ENCODE measurements around the gene TNNI3K.

TNNI3K gene

DNA sequence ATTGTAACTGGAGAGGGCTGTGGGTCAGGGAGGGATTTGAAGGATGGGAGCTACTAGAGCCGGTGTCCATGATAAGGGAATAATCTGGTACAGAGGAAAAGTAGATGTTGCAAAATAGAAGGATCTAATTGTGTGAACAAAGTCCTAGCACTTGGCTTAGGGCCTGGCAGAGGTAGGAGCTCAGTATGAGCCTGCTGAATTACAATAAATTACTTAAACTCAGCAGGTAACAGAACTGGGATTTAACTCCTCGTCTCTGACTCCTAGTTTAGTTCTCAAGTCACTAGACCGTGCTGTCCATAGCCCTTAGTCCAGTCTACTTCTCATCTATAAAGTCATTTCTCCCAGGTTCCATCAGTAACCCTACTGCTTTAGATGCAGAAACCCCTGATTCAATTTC, 157.0 kb downstream of the TNNI3K start:
- DNase-seq (ENCODE audit: low spot score) = no peak

DNA sequence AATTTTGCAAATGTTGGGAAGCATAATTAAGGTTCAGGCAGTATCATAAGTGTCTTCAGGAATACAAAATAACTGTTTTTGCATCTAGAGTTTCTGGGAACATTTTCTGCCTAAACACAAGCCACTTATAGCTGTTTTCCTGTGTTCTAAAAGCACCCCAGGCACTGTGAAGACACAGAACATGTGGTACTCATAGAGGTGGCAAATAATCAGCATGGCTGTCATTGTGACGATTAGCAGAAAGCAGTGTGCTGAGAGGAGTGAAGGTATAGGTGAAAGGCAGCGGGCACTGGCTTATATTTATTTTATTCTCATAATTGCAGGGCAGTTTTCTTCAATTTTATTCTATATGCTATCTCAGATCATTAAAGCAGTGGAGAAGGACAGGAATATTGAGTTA, 157.7 kb downstream of the TNNI3K start:
- DNase-seq (ENCODE audit: low spot score) = no peak

DNA sequence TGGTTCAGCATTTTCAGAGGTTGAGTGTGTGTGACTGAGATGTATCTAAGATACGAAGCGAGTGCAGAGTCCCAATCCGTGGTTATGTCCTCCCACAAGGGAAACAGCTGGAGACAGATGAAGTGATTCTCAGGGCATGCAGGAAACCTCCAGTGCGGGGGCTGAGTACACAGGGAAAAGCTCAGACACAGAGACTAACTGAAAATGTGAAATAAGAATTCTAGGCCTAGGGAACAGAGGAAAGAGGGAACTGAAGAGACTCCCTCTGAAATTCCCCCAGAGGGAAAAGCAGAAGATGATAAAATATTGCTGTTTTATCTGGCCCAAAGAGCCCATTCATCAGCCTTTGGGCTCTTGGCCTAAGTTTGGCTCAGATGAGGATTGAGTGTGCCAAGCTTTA, 160.4 kb downstream of the TNNI3K start:
- DNase-seq (ENCODE audit: low spot score) = no peak

DNA sequence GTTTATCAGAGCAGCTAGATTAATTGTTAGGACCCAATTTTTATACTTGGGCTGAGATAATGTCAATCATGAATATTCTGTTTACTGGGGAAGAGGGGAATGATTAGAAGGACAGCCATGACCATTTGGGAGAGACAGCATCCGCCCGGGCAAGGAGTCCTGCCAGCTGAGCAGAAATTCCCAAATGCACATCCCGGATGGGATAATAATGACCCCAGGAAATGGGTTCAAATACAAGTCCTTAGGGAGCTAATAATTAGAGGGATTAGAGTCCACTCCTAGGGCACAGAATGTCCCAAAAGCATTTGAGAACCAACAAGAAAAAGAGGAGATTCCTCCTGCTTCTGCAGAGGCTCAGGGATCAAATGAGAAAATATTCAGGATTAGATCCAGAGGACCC, 161.3 kb downstream of the TNNI3K start:
- DNase-seq (ENCODE audit: low spot score) = no peak

DNA sequence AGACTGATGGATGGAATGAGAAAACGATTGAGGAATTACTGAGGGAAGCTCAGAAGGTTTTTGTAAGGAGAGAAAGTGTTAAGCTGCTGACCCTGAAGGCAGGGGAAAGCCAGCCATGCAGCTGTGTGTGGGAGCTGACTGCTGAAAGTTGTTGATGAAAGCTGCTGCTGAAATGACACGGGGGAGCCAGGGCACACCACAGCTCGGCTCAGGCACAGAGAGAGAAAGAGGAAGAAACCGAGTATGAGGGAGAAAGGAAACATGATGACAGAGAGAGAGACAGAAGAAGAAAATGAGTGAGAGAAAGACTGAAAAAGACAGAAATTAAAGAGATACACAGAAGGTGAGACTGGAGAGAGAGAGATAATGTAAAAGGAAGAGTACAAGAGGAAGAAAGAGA, 161.7 kb downstream of the TNNI3K start:
- no peak for DNase-seq (ENCODE audit: low spot score)

DNA sequence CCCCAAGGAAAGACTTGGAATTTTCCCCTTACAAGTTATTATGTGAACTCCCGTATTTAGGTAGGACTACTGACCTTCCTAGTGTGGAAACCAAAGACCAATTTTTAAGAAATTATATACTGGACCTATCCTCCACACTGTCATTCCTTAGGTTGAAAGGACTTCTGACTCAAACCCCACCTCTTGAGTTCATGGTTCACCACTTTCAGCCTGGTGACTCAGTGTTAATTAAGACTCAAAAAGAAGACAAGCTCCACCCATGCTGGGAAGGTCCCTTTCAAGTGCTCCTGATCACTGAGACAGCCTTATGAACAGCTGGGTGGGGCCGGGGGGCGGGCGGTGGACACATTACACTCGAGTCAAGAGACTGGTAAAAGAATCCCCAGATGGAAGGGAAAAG, 164.1 kb downstream of the TNNI3K start:
- DNase-seq (ENCODE audit: low spot score) = peak; percentile 4

DNA sequence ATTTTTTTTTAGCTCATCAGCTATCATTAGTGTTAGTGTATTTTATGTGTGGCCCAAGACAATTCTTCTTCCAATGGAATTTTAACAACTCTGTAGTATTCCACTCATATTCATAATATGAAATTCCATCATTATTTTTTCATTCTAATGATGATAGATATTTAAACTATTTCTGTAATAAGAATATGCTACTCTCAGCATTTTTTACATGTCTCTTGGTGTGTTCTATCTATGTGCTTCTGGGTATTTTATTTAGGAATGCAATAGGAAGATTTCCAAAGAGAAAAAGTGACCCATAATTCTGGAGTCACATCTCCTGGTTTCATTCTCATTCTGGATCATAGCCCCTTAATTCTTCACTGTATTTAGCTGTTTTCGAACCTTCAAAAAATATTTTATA, 167.7 kb downstream of the TNNI3K start:
- no peak for DNase-seq (ENCODE audit: low spot score)

DNA sequence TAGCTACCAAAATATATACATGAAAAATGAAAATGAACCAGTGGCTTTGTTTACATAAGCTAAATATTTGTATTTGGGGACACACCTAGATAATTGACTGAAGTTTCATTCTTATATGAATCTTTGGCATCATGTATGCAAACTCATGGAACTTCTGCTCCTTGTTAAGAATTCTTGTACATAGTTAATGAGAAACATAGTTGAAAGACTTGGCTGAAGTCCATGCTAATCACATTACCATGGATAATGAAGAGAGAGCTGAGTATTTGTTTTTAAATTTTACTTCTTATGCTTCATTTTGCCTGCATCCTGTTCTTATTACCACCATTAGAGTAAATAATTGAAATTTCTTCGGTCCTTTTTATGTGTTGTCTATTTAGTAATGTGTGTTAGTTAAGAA, 168.4 kb downstream of the TNNI3K start:
- DNase-seq (ENCODE audit: low spot score) = no peak

DNA sequence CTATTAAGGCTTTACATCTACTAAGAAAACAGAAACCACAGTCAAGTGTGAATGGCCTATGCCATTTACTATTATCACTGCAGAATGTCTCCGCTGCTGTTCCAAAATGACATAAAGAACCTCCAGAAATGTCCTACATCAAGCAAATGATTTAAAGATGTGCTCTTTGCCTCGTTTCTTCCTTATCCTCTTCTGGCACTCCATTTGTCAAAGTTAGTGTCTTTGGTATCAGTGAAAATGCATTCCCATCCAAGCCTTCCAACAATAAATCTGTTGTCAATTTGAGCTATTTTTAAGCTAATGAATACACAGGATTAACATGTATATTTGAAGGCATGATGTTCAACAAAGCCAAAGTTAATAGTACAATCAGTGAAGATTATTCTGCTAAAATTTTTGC, 171.6 kb downstream of the TNNI3K start:
- DNase-seq (ENCODE audit: low spot score) = no peak

DNA sequence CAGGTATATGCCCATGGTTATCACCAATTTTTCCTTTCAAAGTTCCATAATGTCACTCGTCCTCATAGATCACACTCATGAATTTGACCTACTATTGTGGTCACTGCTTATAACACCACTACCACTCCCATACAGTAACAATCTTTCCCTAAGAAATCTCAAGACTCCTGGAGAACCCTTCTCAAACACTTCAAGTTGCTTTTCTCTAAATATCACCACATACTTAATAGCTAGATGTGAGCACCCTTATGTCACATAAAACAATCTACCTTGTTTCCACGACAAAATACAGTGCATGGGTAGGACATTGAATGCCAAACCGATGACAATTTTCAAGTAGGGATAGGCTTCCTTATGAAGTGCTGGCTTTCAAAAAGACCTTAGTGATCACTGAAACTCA, 172.7 kb downstream of the TNNI3K start:
- DNase-seq (ENCODE audit: low spot score) = no peak

DNA sequence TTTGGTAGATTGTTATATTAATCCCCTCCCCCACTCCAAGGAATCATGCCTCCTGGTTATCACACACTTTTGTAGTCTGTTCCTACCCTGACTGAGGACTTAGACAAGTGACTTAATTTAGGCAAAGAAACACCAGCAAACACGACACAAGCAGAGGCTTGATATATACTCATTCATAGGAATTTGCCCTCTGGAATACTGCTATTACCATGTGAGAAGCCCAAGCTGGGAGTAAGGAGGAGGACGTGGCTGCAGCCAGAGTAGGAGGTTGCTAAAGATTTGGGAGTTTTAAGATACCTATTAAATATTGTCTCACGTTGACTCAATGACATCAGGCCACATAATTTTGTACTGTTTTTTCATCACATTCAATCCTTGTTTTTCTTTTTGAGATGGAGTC, 177.1 kb downstream of the TNNI3K start:
- no peak for DNase-seq (ENCODE audit: low spot score)

DNA sequence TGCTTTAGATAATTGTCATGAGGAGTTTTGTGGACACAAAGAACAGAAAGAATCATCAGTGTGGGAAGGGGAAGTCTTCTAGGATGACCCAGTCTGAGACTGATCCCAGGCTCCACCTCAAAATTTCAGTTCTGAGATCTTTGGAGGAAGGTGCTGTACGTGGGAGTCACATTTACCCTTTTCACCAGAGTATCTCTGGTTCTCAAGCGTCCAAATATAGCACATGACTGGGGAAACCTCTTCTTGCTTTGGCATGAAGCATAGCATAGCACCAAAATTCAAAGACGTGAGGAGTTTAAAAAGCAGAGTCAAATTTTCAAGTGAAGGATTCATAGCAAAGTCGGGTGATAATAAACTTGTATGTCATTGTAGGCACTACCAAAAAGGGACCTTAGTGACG, 180.7 kb downstream of the TNNI3K start:
- no peak for DNase-seq (ENCODE audit: low spot score)

DNA sequence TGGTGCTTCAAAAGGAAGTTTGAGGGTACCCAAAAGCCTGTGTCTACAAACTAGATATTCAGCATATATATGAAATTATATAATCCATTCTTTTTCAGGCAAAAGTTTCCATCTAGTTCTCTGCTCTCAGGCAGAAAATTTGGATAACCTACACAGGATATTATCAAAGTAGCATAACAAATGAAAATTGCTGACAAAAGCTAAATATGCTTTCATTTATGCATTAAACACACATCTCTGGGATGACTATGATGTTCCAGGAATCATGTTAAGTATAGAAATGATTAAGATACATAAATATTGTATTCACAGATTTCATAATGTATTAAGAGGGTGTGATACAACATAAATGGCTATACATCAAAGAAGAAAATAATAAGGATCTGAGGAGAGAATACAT, 184.4 kb downstream of the TNNI3K start:
- no peak for DNase-seq (ENCODE audit: low spot score)

DNA sequence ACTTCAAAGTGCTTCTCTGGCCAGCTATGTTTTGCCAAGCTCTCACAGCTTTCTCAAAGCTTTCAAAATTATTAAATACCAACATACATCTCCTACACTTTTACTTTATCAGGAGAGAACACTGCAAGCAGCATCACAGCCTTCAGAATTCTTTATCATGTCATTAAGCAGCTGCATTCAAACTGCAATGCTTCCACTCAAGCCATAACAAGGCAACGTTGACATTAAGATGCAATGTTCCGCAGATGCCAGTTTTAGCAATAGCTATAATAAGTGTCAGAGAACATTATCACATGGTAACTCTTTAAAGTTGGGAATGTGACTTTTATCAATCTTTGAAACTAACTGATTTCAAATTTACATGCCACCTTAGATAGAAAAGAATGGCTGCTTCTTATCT, 185.3 kb downstream of the TNNI3K start:
- DNase-seq (ENCODE audit: low spot score) = no peak

DNA sequence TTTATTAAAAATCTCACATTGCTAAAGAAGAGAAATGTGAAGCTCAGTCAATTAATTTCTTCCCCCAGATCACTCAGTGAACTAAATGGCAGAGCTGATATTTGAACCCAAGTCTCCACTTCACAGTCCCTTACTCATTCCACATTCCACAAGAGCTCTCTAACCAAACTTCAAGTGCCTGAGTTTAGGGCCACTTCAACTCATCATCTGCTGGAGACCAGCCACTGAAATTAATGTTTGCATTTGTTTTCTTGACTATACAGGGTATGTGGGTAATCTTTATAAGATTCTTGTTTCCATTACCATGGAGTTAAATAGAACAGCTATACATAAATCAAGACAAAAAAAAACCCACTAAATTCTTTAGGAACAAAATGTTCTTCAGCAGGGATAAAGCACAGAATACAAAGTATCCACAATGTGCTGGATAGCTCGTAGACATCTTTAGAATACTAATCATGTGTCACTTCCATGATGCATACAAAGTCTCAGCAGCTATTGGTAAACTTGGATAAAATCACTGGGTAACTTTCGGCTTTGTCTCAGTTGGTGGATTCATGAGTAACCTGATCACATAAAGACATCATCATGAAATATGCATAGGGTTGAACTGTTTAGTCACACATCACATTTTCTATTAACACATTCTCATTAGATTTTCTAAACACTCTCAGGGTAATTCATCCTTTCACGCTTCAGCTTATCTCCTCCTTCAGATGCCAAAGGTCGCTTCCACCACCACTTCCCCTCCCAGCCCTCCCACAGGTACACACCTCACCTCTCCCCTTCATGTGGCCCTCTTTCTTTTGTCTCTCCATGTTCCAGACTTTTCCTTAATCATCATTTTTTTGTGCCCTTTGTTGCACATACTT, 187.5 kb downstream of the TNNI3K start:
- no peak for DNase-seq (ENCODE audit: low spot score)

DNA sequence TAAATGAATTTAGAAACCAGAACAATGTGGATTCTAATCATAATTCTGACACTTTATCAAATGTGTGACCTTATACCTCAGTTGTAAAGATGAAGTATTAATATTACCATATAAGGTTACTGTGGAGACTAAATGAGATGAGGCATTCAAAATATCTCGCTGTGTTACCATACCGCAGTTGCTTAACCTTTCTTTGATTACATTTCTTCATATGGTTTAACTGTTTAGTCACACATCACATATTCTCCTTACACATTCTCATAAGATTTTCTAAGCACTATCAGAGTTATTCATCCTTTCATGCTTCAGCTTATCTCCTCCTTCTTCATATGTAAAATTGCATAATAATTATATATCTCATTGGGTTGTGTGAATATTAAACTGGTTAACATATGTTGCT, 188.3 kb downstream of the TNNI3K start:
- DNase-seq (ENCODE audit: low spot score) = no peak

DNA sequence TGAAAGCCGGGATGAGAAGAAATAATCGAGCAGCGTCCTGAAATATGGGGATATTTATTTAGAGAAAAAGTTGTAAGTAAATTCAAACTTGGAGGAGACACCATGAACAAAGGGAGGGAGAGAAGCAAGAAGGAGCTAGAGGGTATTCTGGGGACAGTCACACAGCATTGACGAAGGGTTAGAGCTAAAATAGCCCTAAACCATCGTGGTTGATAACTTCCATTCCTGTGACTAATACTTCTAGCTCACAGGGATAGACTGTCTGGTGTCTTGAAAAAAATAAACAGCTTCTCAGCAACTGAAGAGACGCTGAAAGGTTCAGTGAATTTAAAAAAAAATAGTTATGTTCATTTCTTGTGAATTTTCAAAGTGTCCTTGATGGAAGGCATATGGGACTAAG, 190.5 kb downstream of the TNNI3K start:
- DNase-seq (ENCODE audit: low spot score) = no peak

DNA sequence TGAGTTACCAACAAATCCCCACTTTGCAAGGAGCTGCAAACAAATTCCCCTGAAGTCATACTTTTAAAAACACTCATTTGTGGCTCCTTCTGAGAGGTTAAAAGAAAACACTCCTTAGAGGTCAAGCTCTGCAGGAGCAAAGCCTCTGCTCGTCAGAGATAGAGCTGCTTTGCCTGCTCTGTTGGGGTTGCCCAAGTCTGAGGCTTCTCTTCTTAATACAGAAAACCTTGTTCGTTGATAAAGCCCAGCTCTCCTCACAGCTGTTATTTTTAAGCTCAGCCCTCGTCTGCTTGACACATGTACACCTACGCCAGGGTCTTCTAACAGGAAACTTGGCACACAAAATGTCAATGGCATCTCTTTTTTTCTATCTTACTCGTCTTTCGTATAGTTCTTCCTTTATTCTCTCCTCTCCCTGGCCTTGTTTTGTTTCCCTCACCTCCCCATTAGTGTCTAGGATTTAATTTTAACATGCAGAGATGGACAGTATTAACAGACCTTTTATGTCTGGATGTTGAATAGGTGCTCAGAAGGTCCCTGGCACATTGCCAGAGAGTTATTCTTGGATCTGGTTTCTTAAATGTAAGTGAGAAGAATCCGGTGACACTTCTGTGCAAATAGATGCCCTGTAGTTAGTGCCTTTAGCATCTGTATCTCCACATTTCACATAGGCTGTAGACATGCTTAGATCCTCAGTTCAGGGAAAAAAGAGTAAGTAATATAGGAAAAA, 191.2 kb downstream of the TNNI3K start:
- DNase-seq (ENCODE audit: low spot score) = no peak

DNA sequence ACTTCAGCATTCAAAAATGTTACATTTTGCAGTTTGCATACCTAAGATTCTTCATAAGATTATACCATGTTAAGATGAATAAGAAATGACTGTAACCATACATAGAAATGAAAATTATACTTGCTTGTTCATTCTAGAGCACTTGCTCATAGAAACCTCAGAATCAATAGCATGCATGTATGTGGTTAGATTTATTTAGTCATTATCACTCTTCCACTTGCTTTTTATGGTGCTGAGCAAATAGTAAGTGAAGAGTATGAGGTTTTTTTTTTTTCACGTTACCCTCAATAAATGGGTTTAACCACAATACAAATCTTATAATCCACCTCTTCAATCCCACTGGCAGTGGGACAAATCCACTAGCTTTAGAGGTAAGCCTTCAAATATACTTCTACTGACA, 192.5 kb downstream of the TNNI3K start:
- no peak for DNase-seq (ENCODE audit: low spot score)

DNA sequence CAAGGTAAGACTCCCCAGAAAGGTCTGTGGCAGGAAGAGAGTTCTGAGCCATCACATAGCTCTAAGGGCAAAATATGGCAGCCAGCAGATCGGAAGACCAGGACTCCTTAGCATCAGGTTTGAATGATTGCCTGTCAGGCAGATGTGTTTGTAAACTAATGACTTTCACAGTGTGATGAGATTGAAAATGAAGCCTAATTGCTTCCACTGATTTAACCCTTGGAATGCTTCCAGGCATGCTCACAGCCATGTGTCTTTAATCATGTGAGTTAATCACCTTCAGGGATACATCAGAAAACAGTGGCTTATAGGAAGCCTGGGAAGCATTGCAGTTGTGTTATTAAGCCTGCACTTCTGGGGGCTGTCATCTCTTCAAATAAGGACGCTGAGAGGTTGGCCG, 194.4 kb downstream of the TNNI3K start:
- no peak for DNase-seq (ENCODE audit: low spot score)

DNA sequence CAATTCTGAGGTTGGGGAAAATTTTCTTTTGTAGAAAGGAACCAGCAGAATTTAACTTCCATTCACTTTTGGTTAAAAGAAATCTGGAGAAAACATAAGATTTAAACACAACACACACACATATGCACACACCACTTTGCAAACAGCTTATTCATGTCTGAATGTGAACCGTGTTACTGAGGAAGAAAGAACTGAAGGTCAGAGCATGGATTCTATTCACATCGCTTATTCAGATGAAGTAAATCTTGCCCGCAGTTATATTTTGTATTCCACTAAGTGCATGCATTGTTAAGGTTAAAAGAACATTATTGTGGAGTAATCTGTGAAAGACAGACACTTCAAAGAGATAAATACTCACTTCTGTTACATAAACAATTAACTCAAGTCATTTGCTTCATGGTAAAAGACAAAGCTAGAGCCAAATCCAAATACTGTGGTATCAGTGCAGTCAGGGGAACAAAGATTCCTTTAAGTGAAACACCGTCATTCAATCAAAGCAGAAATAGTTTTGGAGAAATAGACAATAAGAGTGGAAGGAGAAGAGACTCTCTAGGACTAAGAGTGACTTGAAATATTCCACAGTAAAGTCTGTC, 195.3 kb downstream of the TNNI3K start:
- DNase-seq (ENCODE audit: low spot score) = no peak

DNA sequence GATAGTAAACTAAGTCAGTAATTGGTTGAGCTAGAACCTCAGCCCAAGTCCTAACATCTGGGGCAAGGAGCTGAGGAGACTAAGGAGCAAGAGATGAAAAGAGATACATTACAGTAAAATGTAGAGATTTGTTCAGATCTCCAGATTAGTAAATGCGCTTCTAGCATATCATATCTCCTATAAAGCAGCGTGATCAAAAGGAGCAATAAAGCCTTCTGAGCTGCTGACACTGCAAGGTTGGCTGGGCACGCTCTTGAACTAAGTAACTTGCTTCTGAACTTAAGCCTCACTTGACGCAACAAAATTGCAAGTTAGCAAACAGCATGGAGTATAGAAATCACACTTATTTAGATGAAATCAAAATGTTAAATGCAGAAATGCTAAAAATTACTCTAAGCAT, 196.3 kb downstream of the TNNI3K start:
- DNase-seq (ENCODE audit: low spot score) = no peak

DNA sequence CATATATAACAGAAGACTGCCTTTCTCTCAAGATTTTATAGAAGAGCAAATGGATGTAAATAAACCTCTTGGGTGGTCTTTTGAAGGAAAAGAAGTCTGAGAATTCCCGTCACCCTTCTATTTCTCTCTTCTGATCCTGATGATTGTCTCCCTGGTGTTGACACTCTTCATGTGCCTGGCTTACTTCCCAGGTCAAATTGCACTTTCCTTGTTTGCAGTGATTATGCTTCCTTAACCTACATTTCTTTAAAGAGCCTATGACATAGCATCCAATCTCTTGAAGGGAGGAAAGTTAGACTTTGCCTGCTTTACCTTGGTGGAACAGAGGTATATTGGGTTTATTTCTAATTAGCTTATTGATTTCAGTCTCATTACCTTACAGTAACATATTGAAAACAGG, 197.1 kb downstream of the TNNI3K start:
- no peak for DNase-seq (ENCODE audit: low spot score)

Measured in LoVo (cell line).